SK-N-SH treated with all-trans-retinoic acid at 6 μM for 48 hours (cell line): Measurements from ENCODE around the gene FGF21.

ENCODE experiments used
- ARNTL ChIP-seq: fragments of 450-650 bp; formaldehyde crosslinking; IDR thresholded peaks from 2 replicates; pipeline ENCODE4 v1.5.0; 2020; ENCODE audit warnings: low read depth, mild to moderate bottlenecking, moderate library complexity, borderline replicate concordance
- BACH2 ChIP-seq: fragments of 250-450 bp; sonication (Bioruptor Pico); IDR thresholded peaks from 2 replicates; pipeline ENCODE4 v1.9.0; 2021; ENCODE audit warnings: mild to moderate bottlenecking, borderline replicate concordance
- CREB5 ChIP-seq: fragments of 250-450 bp; sonication (Bioruptor Pico); IDR thresholded peaks from 2 replicates; pipeline ENCODE4 v1.5.1; 2020; ENCODE audit warnings: low read depth, mild to moderate bottlenecking, moderate library complexity
- ESRRG ChIP-seq: fragments of 250-450 bp; sonication (Bioruptor Pico); IDR thresholded peaks from 2 replicates; pipeline ENCODE4 v1.6.1; 2021; ENCODE audit warnings: mild to moderate bottlenecking
- POU6F1 ChIP-seq: fragments of 250-450 bp; sonication (Bioruptor Pico); IDR thresholded peaks from 2 replicates; pipeline ENCODE4 v1.8.0; 2021; ENCODE audit warnings: low read depth, mild to moderate bottlenecking, moderate library complexity, borderline replicate concordance
- PPARA ChIP-seq: fragments of 250-450 bp; sonication (Bioruptor Pico); IDR thresholded peaks from 2 replicates; pipeline ENCODE4 v1.5.0; 2020; ENCODE audit warnings: mild to moderate bottlenecking, borderline replicate concordance
- RARB ChIP-seq: fragments of 250-450 bp; sonication (Bioruptor Pico); IDR thresholded peaks from 2 replicates; pipeline ENCODE4 v1.8.0; 2021; ENCODE audit warnings: mild to moderate bottlenecking, moderate library complexity
- SNAI2 ChIP-seq: fragments of 250-450 bp; sonication (Bioruptor Pico); IDR thresholded peaks from 2 replicates; pipeline ENCODE4 v1.5.0; 2020; ENCODE audit warnings: mild to moderate bottlenecking, moderate library complexity
- TOX ChIP-seq: fragments of 250-450 bp; sonication (Bioruptor Pico); IDR thresholded peaks from 2 replicates; pipeline ENCODE4 v1.8.0; 2021; ENCODE audit warnings: mild to moderate bottlenecking, moderate library complexity, borderline replicate concordance
- ZC3H10 ChIP-seq: fragments of 250-450 bp; sonication (Bioruptor Pico); IDR thresholded peaks from 2 replicates; pipeline ENCODE4 v1.5.1; 2021; ENCODE audit warnings: mild to moderate bottlenecking, moderate library complexity
- ZFP3 ChIP-seq: fragments of 250-450 bp; sonication (Bioruptor Pico); IDR thresholded peaks from 2 replicates; pipeline ENCODE4 v1.5.0; 2020; ENCODE audit warnings: mild to moderate bottlenecking, moderate library complexity
- ZNF565 ChIP-seq: fragments of 450-650 bp; formaldehyde crosslinking; conservative IDR thresholded peaks from 2 replicates; pipeline ENCODE4 v1.5.0; 2020; ENCODE audit warnings: low read depth, mild to moderate bottlenecking, moderate library complexity
- TF ChIP-seq, protein P1 (sequence below): fragments of 250-450 bp; sonication (Bioruptor Pico); IDR thresholded peaks from 2 replicates; pipeline ENCODE4 v1.8.0; 2020; ENCODE audit warnings: mild to moderate bottlenecking, moderate library complexity, borderline replicate concordance

GRCh38 chr19:48802623-48803022 lies 47.3 kb downstream of the FGF21 start:
- TF ChIP-seq CREB5 (CRISPR knock-in tag) (no peak), ZNF565 (CRISPR knock-in tag) (no peak), RARB (CRISPR knock-in tag) (no peak), ARNTL (CRISPR knock-in tag) (no peak), POU6F1 (CRISPR knock-in tag) (no peak), PPARA (CRISPR knock-in tag) (no peak), SNAI2 (CRISPR knock-in tag) (no peak), ZFP3 (CRISPR knock-in tag) (no peak), BACH2 (no peak), ZC3H10 (CRISPR knock-in tag) (no peak), ESRRG (no peak), TOX (CRISPR knock-in tag) (no peak)
- TF ChIP-seq, protein P1, sequence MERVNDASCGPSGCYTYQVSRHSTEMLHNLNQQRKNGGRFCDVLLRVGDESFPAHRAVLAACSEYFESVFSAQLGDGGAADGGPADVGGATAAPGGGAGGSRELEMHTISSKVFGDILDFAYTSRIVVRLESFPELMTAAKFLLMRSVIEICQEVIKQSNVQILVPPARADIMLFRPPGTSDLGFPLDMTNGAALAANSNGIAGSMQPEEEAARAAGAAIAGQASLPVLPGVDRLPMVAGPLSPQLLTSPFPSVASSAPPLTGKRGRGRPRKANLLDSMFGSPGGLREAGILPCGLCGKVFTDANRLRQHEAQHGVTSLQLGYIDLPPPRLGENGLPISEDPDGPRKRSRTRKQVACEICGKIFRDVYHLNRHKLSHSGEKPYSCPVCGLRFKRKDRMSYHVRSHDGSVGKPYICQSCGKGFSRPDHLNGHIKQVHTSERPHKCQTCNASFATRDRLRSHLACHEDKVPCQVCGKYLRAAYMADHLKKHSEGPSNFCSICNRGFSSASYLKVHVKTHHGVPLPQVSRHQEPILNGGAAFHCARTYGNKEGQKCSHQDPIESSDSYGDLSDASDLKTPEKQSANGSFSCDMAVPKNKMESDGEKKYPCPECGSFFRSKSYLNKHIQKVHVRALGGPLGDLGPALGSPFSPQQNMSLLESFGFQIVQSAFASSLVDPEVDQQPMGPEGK (CRISPR knock-in tag): no peak
